ENCODE measurements around the gene PRPS1. TPM values are rescaled to one million over a fixed set of nuclear protein-coding genes. Genes with fewer than 3 reads are reported as not detected.

The PRPS1 gene
- total RNA-seq, 1 experiment from 2014 or later: 90.5 TPM

- no peak overlapping the region for H4K91ac ChIP-seq (ENCODE audit: insufficient read length, low read depth, low read length)
- H3K27me3 ChIP-seq (ENCODE audit: insufficient read depth, low read length): no peaks in the 10 kb centered on the region
- H2BK12ac ChIP-seq (ENCODE audit: insufficient read length, low read depth, low read length): no peak overlapping the region
- no peak overlapping the region for H3K4ac ChIP-seq (ENCODE audit: low read depth, low read length)
- H3K56ac ChIP-seq (ENCODE audit: insufficient read length, low read depth, low read length): no peak overlapping the region
- H3K27me3 Mint-ChIP-seq (ENCODE audit: low read depth): no peaks in the 10 kb centered on the region; the same call in 1 of the 2 replicates
- no peaks in the 10 kb centered on the region for H3K79me2 ChIP-seq (ENCODE audit: insufficient read depth, low read length)
- DNase-seq: no peak
- no peak overlapping the region for H3K23ac ChIP-seq (ENCODE audit: insufficient read length, low read depth, low read length)
- no peaks in the 10 kb centered on the region for H3K9me3 ChIP-seq (ENCODE audit: control insufficient read depth, low read depth, low read length)
- H3K4me1 Mint-ChIP-seq: no peaks in the 10 kb centered on the region
- no peak overlapping the region for H3K9ac ChIP-seq (ENCODE audit: extremely low read depth, insufficient read length, low read length)
- H3K36me3 Mint-ChIP-seq (ENCODE audit: insufficient read depth in 1 of 3, low read depth in 3 of 3): no peaks in the 10 kb centered on the region; a peak in 1 of 7 replicates
- H4K20me1 ChIP-seq (ENCODE audit: control insufficient read depth, insufficient read depth, insufficient read length): no peaks in the 10 kb centered on the region
- no peaks in the 10 kb centered on the region for H3K4me1 ChIP-seq (ENCODE audit: insufficient read depth, low read length)
- H3K14ac ChIP-seq (ENCODE audit: insufficient read depth, low read length): no peak overlapping the region
- H2AFZ ChIP-seq (ENCODE audit: low read length): no peak overlapping the region
- no peak for TF ChIP-seq CTCF (conservative IDR thresholded peaks at IDR 0.05)
- no peak overlapping the region for H3K4me3 Mint-ChIP-seq
- no peak overlapping the region for H2AK5ac ChIP-seq (ENCODE audit: insufficient read length, low read length)
- H3K27ac ChIP-seq (ENCODE audit: insufficient read length, low read depth, low read length): no peak overlapping the region
- no peak overlapping the region for H3T11ph ChIP-seq (ENCODE audit: low read length)
- no peaks in the 10 kb centered on the region for H3K23me2 ChIP-seq (ENCODE audit: insufficient read length, low read depth, low read length, poor library complexity, severe bottlenecking)
- no peak overlapping the region for H2BK120ac ChIP-seq (ENCODE audit: low read depth, low read length, poor library complexity, severe bottlenecking)
- no peak overlapping the region for H2BK15ac ChIP-seq (ENCODE audit: low read depth, low read length)
- H4K5ac ChIP-seq (ENCODE audit: insufficient read length, low read depth, low read length): no peak overlapping the region
- H4K8ac ChIP-seq (replicated peaks; ENCODE audit: insufficient read length, low read depth, low read length): no peak overlapping the region
- H3K79me1 ChIP-seq (ENCODE audit: insufficient read depth, low read depth, low read length, poor library complexity, severe bottlenecking): no peaks in the 10 kb centered on the region
- no peak overlapping the region for H3K27ac Mint-ChIP-seq
- H2BK20ac ChIP-seq (ENCODE audit: low read depth, low read length, poor library complexity, severe bottlenecking): no peak overlapping the region
- no peak overlapping the region for H3K4me2 ChIP-seq (ENCODE audit: insufficient read depth, insufficient read length, low read length)
- H3K18ac ChIP-seq (ENCODE audit: insufficient read length, low read depth, low read length): no peak overlapping the region
- H3K9me3 Mint-ChIP-seq: peaks cover 0 to 46% of the 10 kb centered on the region in 2 experiments; a peak in 1 of 5 replicates
- H2BK5ac ChIP-seq (ENCODE audit: insufficient read length, low read length): no peak overlapping the region
- no CpG with 5 or more reads among the region's 5 CpGs for WGBS (ENCODE audit: extremely low coverage, insufficient read length, low lambda C conversion rate)
These were observed 62.7 kb downstream of the PRPS1 start for GRCh38 chrX:107691024-107691448.

Measured in H9 (cell line).